PC-9 (cell line): Measurements from ENCODE around the gene ATCAY.
"Not testable (repeated sequence)": the region's sequence is repeated elsewhere in the genome, so short reads cannot be mapped to it uniquely, and the experiment has no call there.

Source experiments
- CTCF ChIP-seq: fragments of 200-600 bp; sonication (generic); conservative IDR thresholded peaks from 2 replicates; pipeline ENCODE4 v1.6.1; 2017; ENCODE audit warnings: mixed run types, antibody characterized with exemption, mild to moderate bottlenecking, moderate library complexity
- EZH2 ChIP-seq: fragments of 200-600 bp; sonication (generic); IDR thresholded peaks from 2 replicates; pipeline ENCODE4 v1.8.0; 2017; ENCODE audit warnings: antibody characterized with exemption, low read depth

DNA sequence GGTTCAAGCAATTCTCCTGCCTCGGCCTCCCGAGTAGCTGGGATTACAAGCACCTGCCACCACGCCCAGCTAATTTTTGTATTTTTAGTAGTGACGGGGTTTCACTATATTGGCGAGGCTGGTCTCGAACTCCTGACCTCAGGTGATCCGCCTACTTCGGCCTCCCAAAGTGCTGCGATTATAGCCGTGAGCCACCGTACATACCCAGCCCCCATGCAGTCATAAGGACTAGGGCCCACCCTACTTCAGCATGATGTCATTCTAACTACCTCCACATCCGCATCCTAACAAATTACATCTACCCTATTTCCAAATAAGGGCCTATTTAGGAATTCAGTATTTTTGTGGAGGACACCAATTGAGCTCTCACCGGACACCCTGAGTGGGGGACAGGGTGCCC is 74.8 kb downstream of the ATCAY start:
- not testable (repeated sequence) for TF ChIP-seq CTCF, EZH2
